Renal pelvis (tissue), 4 donors: Measurements from ENCODE around the gene PCSK5. TPM values are rescaled to one million over a fixed set of nuclear protein-coding genes. Genes with fewer than 3 reads are reported as not detected.
"Not testable (repeated sequence)": the region's sequence is repeated elsewhere in the genome, so short reads cannot be mapped to it uniquely, and the experiment has no call there.

Experiments
- DNase-seq: peaks from one replicate; pipeline ENCODE4 v3.0.0-alpha.2; 2013
- polyA plus RNA-seq, 3 donors: library from polyadenylated mRNA; unstranded; fragments of 120-200 nt; gene quantifications; one replicate each; pipeline ENCODE4 v1.2.1, GENCODE V29; 2013; ENCODE audit not compliant: insufficient read length in 3 of 3

Gene PCSK5
- polyA plus RNA-seq, 3 donors: 13.4 to 18.7 (median 15.9) TPM

DNA sequence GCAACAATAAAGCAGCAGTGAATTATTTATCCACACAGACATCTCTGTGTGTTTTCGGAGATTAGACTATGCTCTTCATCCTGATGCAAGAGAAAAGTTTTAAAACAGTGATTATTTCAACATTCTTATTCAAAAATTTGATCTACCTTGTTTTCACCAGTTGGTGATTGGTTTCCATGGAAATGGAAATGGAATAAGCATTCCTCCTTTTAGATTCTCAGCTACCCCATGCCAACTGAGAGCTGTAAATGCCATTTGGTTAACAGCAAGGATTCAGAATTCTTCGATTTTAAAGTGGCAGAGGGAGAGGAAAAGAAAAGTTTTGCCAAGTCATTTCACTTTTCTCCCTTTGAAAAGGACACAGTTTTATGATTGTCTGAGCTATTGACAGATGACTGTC is 154.7 kb downstream of the PCSK5 start:
- no peak for DNase-seq

DNA sequence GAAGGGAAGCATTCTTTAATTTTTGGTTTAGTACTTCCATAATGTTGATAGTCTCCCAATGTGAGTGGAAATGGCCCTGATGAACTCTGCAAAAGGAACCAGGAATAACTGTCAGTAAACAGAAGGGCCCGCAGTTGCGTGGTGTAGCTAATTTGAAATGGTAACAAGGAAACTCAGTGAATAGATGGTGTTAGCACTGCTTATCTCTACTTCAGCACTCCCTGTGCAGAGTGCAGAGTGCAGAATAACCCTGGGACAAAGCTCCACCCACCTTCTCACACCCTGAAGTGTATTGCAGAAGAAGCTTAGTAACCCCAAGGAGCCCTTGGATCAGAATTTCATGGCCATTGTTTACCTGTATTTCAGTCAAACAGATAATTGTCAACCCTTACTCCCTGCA is 158.9 kb downstream of the PCSK5 start:
- DNase-seq: no peak

DNA sequence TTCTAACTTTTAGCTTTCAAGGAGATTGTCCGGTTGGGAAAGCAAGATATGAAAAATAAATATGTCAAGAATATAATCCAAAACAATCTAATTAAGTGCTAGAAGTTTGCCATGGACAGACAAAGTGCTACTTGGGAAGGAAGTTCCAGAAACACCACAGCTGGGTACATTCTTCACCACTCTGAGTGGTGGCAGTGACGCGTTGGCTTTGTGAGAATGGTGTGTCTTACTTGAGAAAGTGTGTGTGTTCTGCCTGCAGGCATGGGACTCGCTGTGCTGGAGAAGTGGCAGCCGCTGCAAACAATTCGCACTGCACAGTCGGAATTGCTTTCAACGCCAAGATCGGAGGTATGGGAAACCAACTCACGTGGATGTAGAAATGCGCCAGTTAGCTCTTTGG is 177.2 kb downstream of the PCSK5 start:
- DNase-seq: no peak

DNA sequence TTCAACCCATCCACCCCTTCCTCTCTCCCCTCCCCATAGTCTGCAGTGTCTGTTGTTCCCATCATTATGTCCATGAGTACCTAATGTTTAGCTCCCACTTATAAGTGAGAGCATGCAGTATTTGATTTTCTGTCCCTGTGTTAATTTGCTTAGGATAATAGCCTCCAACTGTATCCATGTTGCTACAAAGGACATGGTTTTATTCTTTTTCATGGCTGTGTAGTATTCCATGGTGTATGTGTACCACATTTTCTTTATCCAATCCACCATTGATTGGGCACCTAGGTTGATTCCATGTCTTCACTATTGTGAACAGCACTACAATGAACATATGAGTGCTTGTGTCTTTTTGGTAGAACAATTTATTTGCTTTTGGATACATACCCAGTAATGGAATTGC is 187.1 kb downstream of the PCSK5 start:
- no peak for DNase-seq

- DNase-seq: not testable (repeated sequence)
Measured at GRCh38 chr9:76081281-76081680, 190.8 kb downstream of the PCSK5 start.

- DNase-seq: no peak
Measured at GRCh38 chr9:76082057-76082456, 191.6 kb downstream of the PCSK5 start.

- no peak for DNase-seq
Measured at GRCh38 chr9:76085596-76085995, 195.1 kb downstream of the PCSK5 start.

- DNase-seq: no peak
Measured at GRCh38 chr9:76086539-76086938, 196.1 kb downstream of the PCSK5 start.

DNA sequence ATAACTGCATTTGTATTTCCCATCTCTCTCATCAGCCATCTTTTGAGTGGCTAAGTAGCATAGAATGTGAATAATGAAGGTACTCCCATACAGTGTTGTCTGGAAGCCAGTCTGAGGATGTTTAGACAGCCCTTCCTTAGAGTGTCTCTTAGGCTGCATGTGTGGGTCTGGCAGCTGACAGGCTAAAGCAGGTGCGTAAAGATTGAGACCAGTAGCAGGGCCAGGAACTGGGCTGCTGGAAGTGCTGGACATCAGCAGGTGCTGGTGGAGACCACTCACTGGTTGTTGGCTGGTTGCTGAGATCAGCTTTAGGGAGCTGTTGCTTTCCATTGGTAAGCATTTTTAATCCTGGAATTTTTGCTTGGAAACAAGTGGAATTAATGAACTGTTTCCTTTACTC is 197.5 kb downstream of the PCSK5 start:
- no peak for DNase-seq

DNA sequence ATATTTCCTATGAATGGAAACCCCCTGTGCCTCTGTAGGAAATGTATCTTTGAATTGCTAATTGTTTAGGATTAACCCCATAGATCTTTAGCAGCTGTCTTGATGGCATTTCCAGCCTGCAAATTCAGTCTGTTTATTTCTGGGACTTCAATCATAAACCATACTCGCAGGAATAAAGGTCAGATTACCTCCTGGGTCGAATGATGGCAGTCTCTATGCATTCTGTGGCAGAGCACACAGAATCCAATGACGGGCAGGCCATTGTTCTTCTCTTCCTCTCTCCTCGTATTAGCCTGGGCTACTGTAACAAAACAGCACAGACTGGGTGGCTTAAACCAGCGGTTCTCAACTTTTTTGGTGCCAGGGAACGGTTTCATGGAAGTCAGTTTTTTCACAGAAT is 199.9 kb downstream of the PCSK5 start:
- no peak for DNase-seq

DNA sequence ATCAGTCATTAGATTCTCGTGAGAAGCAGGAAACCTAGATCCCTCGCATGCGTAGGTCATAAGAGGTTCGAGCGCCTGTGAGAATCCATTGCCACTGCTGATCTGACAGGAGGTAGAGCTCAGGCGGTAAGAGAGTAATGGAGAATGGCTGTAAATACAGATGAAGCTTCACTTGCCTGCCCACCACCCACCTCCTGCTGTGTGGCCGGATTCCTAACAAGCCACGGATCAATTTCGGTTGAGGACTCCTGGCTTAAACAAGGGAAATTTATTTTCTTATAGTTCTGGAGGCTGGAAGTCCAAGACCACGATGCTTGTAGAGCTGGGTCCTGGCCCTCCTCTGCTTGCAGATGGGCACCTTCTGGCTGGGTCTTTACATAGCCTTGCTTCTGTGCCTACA is 200.4 kb downstream of the PCSK5 start:
- DNase-seq: no peak

DNA sequence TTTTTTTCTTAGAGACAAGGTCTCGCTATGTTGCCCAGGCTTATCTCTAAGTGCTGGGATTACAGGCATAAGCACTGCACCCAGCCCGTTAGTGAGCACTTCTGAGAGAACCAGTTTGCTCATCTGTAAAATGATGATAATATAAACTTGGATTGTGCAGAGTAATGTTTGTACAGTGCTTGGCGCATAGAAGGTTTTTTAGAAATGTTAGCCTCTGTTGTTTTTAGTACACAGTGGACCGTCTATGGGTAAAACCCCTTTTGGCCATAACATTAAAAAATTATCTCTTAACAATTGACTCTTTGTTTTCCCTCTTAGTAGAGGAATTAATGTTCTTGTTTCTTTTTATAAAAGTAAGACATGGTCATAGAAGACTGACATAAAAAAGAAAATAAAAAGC is 202.1 kb downstream of the PCSK5 start:
- DNase-seq: no peak

DNA sequence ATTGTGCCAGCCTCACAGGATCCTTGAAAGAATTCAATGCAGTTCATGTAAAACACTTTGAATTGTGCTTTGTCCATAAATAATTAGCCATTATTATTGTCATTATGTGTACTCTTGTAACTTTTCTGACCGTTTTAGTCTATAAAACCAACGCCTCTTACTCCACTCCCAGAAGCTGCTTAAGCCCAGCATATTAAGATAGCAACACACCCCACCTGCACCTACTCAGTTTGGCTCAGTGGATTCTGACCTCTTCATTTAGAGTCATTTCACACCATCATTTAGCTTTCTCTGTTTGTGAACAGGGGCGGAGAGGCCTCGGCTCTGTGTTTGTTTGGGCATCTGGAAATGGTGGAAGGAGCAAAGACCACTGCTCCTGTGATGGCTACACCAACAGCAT is 205.1 kb downstream of the PCSK5 start:
- DNase-seq: no peak

GRCh38 chr9:76099516-76099915 is 209.0 kb downstream of the PCSK5 start:
- DNase-seq: no peak

DNA sequence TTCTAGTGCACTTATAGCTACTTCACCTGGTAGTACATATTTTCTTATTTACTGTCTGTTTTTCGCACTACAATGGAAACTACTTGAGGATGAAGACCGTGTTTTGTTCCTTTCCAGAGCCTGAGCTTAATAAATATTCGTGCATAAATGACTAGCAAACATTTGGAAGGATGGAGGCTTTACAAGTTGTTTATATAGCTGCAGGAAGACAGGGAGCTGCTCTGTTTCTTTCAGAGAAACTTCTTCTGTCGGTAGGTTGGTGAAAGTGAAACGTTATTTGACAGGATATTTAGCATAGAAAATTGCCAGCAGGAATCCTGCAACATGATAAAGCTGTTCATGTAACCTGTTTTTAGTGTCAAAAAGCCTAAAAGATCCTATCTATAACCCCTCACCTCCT is 210.6 kb downstream of the PCSK5 start:
- DNase-seq: peak; percentile 22

GRCh38 chr9:76101491-76101890 is 211.0 kb downstream of the PCSK5 start:
- DNase-seq: peak; percentile 22

- DNase-seq: peak; percentile 26
Measured at GRCh38 chr9:76101947-76102346, 211.5 kb downstream of the PCSK5 start.

- DNase-seq: peak; percentile 37
Measured at GRCh38 chr9:76103531-76104315, 213.2 kb downstream of the PCSK5 start.

DNA sequence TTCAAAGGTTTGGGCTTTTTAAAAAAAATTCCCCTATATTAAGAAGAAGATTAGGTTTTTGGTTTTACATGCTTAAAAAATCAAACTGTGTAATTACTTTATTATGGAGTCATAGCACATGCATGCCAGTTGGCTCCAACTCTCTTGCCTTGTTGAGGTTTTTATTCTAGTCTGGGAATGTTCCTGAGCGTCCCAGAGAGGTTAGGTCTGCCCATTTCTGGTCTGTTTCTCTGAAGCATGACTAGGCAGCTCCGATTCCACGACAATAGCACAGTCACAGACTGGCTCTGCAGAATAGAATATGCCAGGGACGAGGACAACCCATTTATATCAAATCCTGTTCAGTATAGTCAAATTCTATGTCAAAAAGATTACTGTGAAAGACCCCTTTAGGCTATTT is 217.0 kb downstream of the PCSK5 start:
- no peak for DNase-seq

DNA sequence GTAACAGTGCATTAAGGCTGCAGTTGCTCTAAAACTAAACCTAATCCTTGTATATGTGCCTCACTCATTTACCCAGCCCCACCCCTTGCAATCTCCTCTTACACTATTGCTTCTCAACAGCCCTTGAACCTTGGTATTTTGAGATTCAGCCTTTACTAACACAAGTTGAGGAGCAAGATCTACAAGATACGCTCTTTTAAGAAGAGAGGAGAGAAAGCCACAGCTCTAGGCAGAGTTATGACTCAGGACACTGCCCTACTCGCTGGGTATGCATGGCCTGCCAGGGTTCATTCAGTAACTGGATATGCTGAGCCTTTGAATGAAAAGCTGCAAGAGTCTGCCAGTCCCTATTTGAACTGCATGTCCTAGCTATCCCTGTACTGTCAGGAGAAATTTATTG is 219.5 kb downstream of the PCSK5 start:
- peak; percentile 43 for DNase-seq

DNA sequence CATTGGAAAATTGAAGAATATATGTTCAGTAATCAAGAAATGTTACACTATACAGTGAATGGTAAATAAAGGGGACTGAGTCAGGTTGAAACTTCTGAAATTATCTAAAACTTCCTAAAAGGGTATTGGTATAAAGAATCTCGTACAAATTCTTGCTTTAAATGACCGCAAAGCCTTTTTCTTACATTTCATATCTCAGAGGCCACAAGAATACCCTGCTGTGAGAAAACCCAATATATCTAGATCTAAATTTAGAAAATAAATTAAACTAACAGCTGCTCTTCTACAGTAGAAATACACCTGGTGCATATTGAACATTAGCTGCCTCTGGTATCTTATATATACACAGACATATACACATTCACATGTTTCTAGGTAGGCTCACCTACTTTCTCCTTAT is 221.7 kb downstream of the PCSK5 start:
- DNase-seq: no peak

GRCh38 chr9:76114144-76114543 is 223.7 kb downstream of the PCSK5 start:
- no peak for DNase-seq

GRCh38 chr9:76115396-76115795 is 224.9 kb downstream of the PCSK5 start:
- no peak for DNase-seq

- no peak for DNase-seq
Measured at GRCh38 chr9:76115982-76116646, 225.6 kb downstream of the PCSK5 start.
